OCI-LY7 (cell line): ENCODE results near the gene IL1RAPL2. TPM values are rescaled to one million over a fixed set of nuclear protein-coding genes. Genes with fewer than 3 reads are reported as not detected.
"Not testable (repeated sequence)": the region's sequence is repeated elsewhere in the genome, so short reads cannot be mapped to it uniquely, and the experiment has no call there.

Experiments
- BruUV-seq: library from RNA; stranded (reverse); fragments of 400-500 nt; replicated peaks from 2 replicates; lab custom pipeline; 2021; lab: Mats Ljungman, UMichigan
- CTCF ChIA-PET: fragments of 300-600 bp; sonication (Branson Sonifier 250); formaldehyde crosslinking; loops from one replicate; lab custom pipeline; 2022; ENCODE audit warnings: antibody characterized with exemption; ENCODE audit not compliant: unreplicated experiment; lab: Charles Lee
- POLR2A ChIA-PET: fragments of 300-600 bp; sonication (Branson Sonifier 250); formaldehyde crosslinking; loops from one replicate; lab custom pipeline; 2022; ENCODE audit warnings: antibody characterized with exemption; lab: Charles Lee
- DNase-seq: peaks from one replicate; pipeline ENCODE4 v3.0.0-alpha.2; 2015; ENCODE audit warnings: low spot score
- H2AFZ ChIP-seq: fragments of 200-600 bp; sonication (generic), shearing (Covaris generic); 2 replicates; pipeline ENCODE4 v1.6.1; 2014; ENCODE audit warnings: mild to moderate bottlenecking, antibody characterized with exemption, low read length, moderate library complexity
- H3K27ac ChIP-seq: fragments of 200-600 bp; sonication (generic); 2 replicates; pipeline ENCODE4 v1.5.1; 2014; ENCODE audit warnings: mixed run types, low read depth, mild to moderate bottlenecking, moderate library complexity, low read length, inconsistent platforms; ENCODE audit not compliant: poor library complexity, severe bottlenecking
- H3K36me3 ChIP-seq: fragments of 200-600 bp; sonication (generic); 2 replicates; pipeline ENCODE4 v1.6.1; 2014; ENCODE audit warnings: mild to moderate bottlenecking, antibody characterized with exemption, low read length, moderate library complexity, mixed read lengths; ENCODE audit not compliant: insufficient read depth
- H3K4me1 ChIP-seq: fragments of 200-600 bp; sonication (generic); 2 replicates; pipeline ENCODE4 v1.5.1; 2014; ENCODE audit warnings: mild to moderate bottlenecking, low read length; ENCODE audit not compliant: insufficient read depth, poor library complexity, severe bottlenecking
- H3K4me2 ChIP-seq: fragments of 200-600 bp; sonication (generic); 2 replicates; pipeline ENCODE4 v1.6.1; 2014; ENCODE audit warnings: mild to moderate bottlenecking, low read length
- H3K4me3 ChIP-seq: fragments of 200-600 bp; sonication (generic); 2 replicates; pipeline ENCODE4 v1.5.1; 2014; ENCODE audit warnings: mild to moderate bottlenecking, low read depth, low read length; ENCODE audit not compliant: poor library complexity, severe bottlenecking
- H3K79me2 ChIP-seq: fragments of 200-600 bp; sonication (generic); 2 replicates; pipeline ENCODE4 v1.6.1; 2016; ENCODE audit warnings: low read depth, mild to moderate bottlenecking, low read length, moderate library complexity, mixed read lengths; ENCODE audit not compliant: insufficient read depth
- H3K9me2 ChIP-seq: fragments of 200-600 bp; sonication (generic); 2 replicates; pipeline ENCODE4 v1.6.1; 2016; ENCODE audit warnings: mild to moderate bottlenecking, low read length, mixed read lengths; ENCODE audit not compliant: insufficient read depth
- H3K9me3 ChIP-seq: fragments of 200-600 bp; sonication (generic); 2 replicates; pipeline ENCODE4 v1.6.1; 2014; ENCODE audit warnings: mild to moderate bottlenecking, mixed run types, low read length, mixed read lengths
- H4K20me1 ChIP-seq: fragments of 200-600 bp; sonication (generic); 2 replicates; pipeline ENCODE4 v1.6.1; 2014; ENCODE audit warnings: mild to moderate bottlenecking, antibody characterized with exemption, low read length, moderate library complexity, mixed read lengths; ENCODE audit not compliant: insufficient read depth
- CTCF ChIP-seq: fragments of 200-600 bp; sonication (generic); conservative IDR thresholded peaks from 2 replicates; pipeline ENCODE4 v1.5.1; 2014; ENCODE audit warnings: mild to moderate bottlenecking, antibody characterized with exemption, low read length, moderate library complexity, mixed read lengths
- EZH2phosphoT487 ChIP-seq: fragments of 200-600 bp; sonication (generic); IDR thresholded peaks from 2 replicates; pipeline ENCODE4 v1.6.1; 2018; ENCODE audit warnings: low read depth, borderline replicate concordance, mild to moderate bottlenecking, mixed run types, antibody characterized with exemption, low read length, moderate library complexity, mixed read lengths
- intact Hi-C: fragments of 100-400 bp; cut with micrococcal nuclease; formaldehyde crosslinking; loops from one replicate; pipeline ENCODE4 v1.10.0; 2022; ENCODE audit not compliant: unreplicated experiment
- total RNA-seq, 2 experiments: library from RNA; depleted of rRNA in 1 of 2; stranded (reverse); fragments of >200 nt in 1 of 2; shearing (Covaris generic) in 1 of 2; gene quantifications; 2 replicates each; pipeline ENCODE4 v1.2.3, GENCODE V29; 2014 to 2022

Gene IL1RAPL2
- total RNA-seq, 2 experiments from 2014 or later, result not detected

GRCh38 chrX:104902070-104902469 lies 336.1 kb downstream of the IL1RAPL2 start:
- Histone ChIP-seq H3K79me2 (no peaks in the 10 kb centered on the region), H3K9me2 (no peaks in the 10 kb centered on the region), H2AFZ (no peak overlapping the region), H3K27ac (no peak overlapping the region), H3K4me1 (no peaks in the 10 kb centered on the region), H3K9me3 (no peaks in the 10 kb centered on the region), H3K4me3 (no peak overlapping the region), H4K20me1 (no peaks in the 10 kb centered on the region), H3K36me3 (no peaks in the 10 kb centered on the region), H3K4me2 (no peak overlapping the region)
- CTCF ChIA-PET, result no interaction called here
- POLR2A ChIA-PET, result no interaction called here
- no TSS peak for BruUV-seq
- DNase-seq, result no peak
- TF ChIP-seq EZH2phosphoT487, result no peak
- no peak for TF ChIP-seq CTCF
- intact Hi-C loops, result no loop called here

GRCh38 chrX:104909694-104910093 lies 343.7 kb downstream of the IL1RAPL2 start:
- H4K20me1 ChIP-seq, H3K9me3 ChIP-seq, H3K79me2 ChIP-seq, H3K4me1 ChIP-seq, H3K27ac ChIP-seq, CTCF ChIA-PET, BruUV-seq, H3K4me3 ChIP-seq, POLR2A ChIA-PET, DNase-seq, H2AFZ ChIP-seq, H3K4me2 ChIP-seq, H3K36me3 ChIP-seq, intact Hi-C loops, H3K9me2 ChIP-seq: not testable (repeated sequence)

- Histone ChIP-seq H3K4me3 (no peak overlapping the region), H2AFZ (no peak overlapping the region), H3K9me2 (no peaks in the 10 kb centered on the region), H3K9me3 (no peaks in the 10 kb centered on the region), H4K20me1 (no peaks in the 10 kb centered on the region), H3K4me2 (no peak overlapping the region), H3K27ac (no peak overlapping the region), H3K79me2 (no peaks in the 10 kb centered on the region), H3K4me1 (no peaks in the 10 kb centered on the region), H3K36me3 (no peaks in the 10 kb centered on the region)
- intact Hi-C loops, result no loop called here
- DNase-seq, result peak; percentile 0
- ChIA-PET POLR2A (no interaction called here), CTCF (no interaction called here)
- no TSS peak for BruUV-seq
- peak; percentile 47 for TF ChIP-seq CTCF
- TF ChIP-seq EZH2phosphoT487, result no peak
Observed at GRCh38 chrX:104913348-104913747, 347.3 kb downstream of the IL1RAPL2 start.

GRCh38 chrX:104914686-104915085 lies 348.7 kb downstream of the IL1RAPL2 start:
- CTCF ChIA-PET, H3K9me3 ChIP-seq, H3K4me3 ChIP-seq, H3K79me2 ChIP-seq, H3K9me2 ChIP-seq, H3K4me2 ChIP-seq, DNase-seq, H4K20me1 ChIP-seq, H3K36me3 ChIP-seq, POLR2A ChIA-PET, H3K4me1 ChIP-seq, BruUV-seq, H3K27ac ChIP-seq, H2AFZ ChIP-seq, intact Hi-C loops: not testable (repeated sequence)
